Fibroblast of lung (primary cell): Measurements from ENCODE around the gene ICOSLG.
"Not testable (repeated sequence)": the region's sequence is repeated elsewhere in the genome, so short reads cannot be mapped to it uniquely, and the experiment has no call there.

Source experiments
- EZH2 ChIP-seq: IDR thresholded peaks from 2 replicates; pipeline ENCODE4 v1.5.1; 2012; ENCODE audit warnings: low read length, control low read depth, mild to moderate bottlenecking; ENCODE audit errors: missing control alignments
- TF ChIP-seq, protein P1 (sequence below), 2 donors: IDR thresholded peaks in 1 of 2; conservative IDR thresholded peaks in 1 of 2; 1 replicate in 1 of 2; 2 replicates in 1 of 2; pipeline ENCODE4 v1.5.1; 2011 to 2012; ENCODE audit warnings: low read length in 2 of 2, control low read depth in 1 of 2, inconsistent platforms in 1 of 2, low read depth in 1 of 2, mild to moderate bottlenecking in 1 of 2

DNA sequence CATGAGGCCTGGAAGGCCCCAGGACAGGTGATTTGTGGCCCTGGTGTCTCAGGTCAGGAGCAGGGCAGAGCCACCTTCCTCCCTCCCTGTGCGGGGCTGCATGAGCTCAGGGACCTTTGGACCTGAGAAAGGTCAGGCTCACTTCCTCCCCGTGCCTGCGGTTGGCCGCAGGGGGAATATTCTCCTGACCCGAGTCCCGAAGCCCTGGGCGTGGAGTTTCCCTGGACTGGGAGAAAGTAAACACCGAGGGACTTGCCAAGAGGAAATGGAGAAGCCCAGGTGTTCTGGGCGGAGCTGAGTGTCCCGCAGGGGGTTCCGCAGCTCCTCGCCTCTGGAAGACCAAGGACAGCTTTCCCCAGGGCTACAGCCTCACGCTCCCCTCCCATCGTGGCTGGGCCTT, 64.6 kb downstream of the ICOSLG start:
- TF ChIP-seq, protein P1, sequence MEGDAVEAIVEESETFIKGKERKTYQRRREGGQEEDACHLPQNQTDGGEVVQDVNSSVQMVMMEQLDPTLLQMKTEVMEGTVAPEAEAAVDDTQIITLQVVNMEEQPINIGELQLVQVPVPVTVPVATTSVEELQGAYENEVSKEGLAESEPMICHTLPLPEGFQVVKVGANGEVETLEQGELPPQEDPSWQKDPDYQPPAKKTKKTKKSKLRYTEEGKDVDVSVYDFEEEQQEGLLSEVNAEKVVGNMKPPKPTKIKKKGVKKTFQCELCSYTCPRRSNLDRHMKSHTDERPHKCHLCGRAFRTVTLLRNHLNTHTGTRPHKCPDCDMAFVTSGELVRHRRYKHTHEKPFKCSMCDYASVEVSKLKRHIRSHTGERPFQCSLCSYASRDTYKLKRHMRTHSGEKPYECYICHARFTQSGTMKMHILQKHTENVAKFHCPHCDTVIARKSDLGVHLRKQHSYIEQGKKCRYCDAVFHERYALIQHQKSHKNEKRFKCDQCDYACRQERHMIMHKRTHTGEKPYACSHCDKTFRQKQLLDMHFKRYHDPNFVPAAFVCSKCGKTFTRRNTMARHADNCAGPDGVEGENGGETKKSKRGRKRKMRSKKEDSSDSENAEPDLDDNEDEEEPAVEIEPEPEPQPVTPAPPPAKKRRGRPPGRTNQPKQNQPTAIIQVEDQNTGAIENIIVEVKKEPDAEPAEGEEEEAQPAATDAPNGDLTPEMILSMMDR (conservative IDR thresholded peaks at IDR 0.05 in 1 of 2, IDR thresholded peaks at IDR 0.05 in 1 of 2; ENCODE audit: low read depth in 1 of 2, low read length in 2 of 2) = not testable (repeated sequence)
- not testable (repeated sequence) for TF ChIP-seq EZH2
